ENCODE measurements around the gene LTBP1.
"Not testable (repeated sequence)": the region's sequence is repeated elsewhere in the genome, so short reads cannot be mapped to it uniquely, and the experiment has no call there.

The LTBP1 gene

DNA sequence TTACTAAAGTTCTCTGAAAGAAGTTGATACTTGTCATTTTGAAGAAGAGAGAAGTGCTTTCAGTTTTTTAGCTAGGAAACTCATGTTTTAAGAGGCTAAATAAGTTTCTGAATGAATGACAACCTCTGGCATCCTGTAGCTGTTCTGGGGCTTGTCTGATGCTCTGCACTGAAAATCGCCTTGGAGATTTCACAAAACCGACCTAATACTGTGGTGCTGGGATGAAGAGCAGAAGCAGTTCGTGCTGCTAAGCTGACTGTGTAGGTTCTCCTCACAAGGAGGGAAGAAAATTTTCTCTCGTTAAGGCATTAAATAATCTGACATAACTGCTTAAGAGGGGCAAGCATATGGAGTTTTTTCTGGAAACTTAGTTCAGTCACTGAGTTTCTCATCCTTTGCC lies 193.2 kb downstream of the LTBP1 start:
- DNase-seq (ENCODE audit: low spot score), result no peak

DNA sequence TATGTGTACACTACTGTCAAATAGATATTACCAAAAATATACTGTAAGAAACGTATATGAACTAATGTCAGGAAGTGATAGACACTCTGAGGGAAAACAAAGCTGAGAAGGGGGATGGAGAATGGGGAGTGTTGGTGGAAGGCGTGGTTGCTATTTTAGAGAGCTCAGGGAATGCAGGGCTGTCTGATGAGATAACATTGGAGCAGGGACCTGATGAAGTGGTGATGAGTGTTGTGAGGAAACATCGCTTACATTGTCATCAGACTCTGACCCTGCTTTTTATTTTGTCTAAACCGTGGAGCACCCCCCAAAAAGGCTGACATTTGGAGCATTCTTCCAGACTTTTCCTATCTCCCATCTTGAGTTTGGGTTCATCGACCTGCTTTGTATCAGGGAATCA lies 194.7 kb downstream of the LTBP1 start:
- no peak for DNase-seq (ENCODE audit: low spot score)

DNA sequence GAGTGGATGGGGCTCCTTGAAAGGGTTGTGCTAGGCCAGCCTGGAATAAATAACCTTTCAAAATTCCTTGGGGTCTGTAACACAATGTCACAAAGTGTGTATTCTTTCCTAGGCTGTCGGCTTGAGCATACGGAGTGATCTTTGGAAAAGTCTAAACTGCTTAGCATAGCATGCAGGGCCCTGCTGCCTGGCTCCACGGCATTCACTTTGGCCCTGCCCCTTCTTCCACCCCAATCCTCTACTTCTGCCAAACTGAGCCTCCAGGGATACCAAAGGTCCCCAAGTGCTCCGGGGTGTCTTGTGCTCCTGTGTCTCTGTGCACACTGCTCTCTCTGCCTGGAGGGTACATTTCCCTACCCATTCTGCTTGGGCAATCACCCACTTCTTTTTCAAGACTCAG lies 196.1 kb downstream of the LTBP1 start:
- peak; percentile 51 for DNase-seq (ENCODE audit: low spot score)

DNA sequence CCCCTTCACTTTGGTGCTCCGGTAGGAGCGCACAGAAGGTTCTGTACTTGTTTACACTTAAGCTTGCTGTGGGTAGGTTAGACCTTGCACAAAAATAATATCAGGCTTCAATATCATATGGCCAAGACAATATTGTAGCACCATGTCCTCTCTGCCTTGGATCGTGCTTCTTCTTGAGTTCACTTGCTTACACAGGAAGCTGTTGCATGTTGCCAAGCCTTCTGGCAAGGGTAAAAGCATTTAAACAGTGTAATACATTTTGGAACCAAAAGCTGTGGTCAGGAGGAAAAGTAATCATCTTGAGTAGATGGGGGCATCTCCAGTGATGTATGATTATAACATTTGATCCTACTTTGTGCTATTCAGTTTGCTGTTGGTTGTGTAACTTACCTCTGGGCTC lies 197.5 kb downstream of the LTBP1 start:
- no peak for DNase-seq (ENCODE audit: low spot score)

DNA sequence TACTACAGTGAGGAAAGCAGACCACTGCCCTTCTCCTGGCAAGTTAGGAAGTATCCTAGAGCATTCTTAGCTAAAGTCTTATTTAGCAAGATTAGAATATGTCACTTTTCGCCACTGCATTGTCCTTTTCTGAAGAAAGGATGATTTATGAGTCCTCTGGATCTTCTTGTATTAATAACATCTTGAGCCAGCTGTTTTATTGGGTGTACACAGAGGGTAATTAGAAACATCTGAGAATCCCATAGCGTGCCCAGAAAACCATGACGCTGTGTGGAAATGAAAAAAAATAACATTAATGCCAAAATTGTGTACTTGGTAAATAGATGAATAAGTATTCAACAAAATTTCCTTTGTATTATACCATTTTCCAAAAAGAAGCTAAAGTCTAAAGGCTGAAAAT lies 198.7 kb downstream of the LTBP1 start:
- no peak for DNase-seq (ENCODE audit: low spot score)

DNA sequence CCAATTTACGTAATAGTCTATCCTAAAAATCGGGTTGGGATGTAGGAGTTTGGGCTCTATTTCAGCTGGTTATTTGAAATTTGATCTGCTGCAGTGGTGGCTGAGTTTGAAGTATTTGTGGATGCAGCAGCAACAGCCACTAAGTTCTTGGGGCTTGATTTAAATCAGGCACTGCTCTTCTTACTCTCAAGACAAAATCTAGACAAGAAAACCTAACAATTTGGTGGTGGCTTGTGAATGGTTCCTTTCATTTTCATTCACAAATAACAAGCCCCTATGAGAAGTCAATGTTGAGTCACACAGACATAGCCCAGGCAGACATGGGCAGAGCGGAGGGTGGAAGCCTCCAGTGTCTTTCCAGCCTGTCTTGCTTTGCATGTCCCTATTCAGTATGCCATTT lies 199.3 kb downstream of the LTBP1 start:
- no peak for DNase-seq (ENCODE audit: low spot score)

DNA sequence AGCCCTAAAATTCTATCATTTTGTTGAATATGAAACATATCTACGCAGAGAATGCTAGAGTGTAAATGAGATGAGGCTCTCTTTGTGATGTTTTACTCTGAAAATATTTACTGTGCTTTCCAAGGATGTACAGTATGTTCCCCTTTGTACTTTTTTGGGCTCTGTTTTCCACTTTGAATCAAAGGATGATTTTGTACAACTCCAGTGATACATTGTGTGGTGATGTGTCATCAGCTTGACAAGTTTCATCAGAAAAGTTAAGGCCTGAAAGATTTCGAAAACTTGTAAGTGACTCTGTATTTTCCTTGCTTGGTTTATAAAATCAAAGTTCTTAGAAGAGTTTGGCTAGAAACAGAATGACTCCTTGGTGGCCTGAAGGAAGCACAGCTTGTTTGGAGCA lies 206.3 kb downstream of the LTBP1 start:
- DNase-seq (ENCODE audit: low spot score), result no peak

DNA sequence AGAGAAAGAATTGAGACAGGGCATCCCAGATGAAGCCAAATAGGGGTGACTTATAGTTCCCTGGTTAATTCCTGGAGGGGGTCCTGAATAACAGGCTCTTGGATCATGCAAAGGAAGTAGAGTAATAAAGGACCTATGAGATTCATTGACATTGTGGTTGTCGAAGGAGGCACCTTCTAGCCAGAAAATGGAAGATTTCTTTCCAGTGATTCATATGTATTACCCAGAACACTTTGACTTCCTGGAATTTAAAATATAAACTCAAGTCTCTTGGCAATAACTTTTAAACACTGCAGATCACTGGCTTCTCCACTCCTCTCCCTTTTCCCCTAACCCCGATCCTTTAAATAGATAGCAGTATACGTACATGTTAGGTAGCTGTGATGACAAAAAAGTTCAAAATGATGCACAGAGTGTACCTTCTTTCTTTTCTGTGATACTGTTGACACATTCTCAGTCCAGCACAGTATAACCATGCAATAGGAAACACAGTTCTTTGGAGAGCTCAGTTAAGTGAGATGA lies 211.8 kb downstream of the LTBP1 start:
- DNase-seq (ENCODE audit: low spot score), result no peak

DNA sequence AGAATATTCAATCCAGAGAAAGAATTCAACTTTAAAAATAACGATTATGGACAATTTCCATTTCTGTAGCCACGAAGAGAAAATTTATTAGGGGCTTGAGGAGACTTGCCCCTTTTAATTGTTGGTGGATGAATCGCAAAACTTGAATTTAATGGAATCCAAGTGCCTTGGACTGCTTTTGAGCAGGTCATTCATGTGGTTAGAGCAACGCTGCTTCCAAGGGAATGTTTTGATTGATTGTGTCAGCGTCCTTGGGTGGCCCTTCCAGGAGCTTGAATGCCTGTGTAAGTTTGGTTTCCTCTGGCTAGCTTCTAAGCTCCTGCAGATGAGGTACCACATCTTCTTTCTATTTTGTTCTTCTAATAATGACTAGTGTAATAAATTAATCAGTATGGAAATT lies 213.4 kb downstream of the LTBP1 start:
- no peak for DNase-seq (ENCODE audit: low spot score)

DNA sequence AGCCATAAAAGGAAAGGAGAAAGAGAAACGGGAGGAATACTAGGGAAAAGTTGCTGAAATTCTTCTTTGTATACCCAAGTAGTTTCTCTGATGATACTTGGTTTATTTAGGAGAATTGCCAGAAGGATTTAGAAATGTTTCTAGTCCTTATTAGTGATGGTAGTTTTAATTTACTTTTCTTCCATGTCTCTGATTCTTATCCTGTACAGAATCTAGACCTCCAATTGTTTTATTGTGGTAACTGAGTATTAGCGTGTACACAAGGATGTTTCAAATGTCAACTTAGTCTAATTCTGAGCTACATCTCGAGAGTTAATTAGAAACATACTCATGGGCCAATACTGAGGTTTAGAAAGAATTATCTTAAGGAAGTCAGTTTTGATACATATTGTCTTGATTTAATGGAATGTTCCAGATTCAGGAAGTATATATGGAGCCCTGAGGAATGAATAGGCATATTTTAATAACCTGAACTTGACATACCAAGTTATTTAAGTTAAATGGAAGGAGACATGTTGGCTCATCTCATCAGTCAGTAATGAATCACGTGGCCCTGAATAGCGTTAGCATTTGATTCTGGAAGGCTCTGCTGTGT lies 219.6 kb downstream of the LTBP1 start:
- no peak for DNase-seq (ENCODE audit: low spot score)

DNA sequence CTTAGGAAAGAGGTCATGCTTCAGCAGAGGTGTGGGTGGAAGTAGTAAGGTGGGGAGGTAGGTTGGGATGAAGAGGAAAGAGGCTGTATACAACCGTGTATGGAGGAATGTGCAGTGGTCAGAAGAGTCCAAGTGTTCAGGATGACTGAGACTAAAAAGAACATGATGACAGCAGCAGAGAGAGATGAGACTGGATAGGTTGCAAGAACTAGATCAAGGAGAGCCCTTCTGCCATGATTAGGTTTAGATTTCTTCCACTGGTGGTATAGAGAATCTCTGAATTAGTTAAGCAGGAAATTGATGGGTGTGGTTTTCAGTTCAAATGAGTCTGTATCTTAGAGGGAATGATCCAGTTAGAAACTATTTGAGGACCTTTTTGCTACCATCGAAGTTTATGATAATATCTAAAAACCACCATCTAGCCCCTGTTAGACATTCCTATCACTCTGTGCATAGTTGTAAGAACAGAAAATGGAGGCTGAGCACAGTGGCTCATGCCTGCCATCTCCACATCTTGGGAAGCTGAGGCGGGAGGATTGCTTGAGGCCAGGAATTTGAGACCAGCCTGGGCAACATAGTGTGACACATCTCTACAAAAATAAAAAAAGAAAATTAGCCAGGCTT lies 221.0 kb downstream of the LTBP1 start:
- DNase-seq (ENCODE audit: low spot score), result no peak

DNA sequence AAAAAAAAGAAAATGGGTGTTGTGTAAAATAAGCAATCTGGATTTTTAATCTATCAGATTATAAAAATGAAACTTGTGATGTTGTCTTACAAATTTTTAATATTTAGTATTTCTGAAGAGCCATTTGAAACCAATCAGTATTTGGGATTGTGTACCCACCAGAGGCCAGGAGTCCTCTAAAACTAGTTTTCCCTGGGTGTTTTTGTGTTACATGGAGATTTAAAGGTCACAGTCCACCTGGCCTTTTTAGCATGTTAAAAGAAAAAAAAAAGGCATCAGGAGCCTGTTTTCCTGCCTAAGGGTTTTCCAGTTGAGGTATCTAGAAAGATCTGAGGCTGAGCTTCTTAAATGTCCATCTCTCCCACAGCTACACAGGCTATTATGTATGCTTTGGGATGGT lies 221.7 kb downstream of the LTBP1 start:
- no peak for DNase-seq (ENCODE audit: low spot score)

DNA sequence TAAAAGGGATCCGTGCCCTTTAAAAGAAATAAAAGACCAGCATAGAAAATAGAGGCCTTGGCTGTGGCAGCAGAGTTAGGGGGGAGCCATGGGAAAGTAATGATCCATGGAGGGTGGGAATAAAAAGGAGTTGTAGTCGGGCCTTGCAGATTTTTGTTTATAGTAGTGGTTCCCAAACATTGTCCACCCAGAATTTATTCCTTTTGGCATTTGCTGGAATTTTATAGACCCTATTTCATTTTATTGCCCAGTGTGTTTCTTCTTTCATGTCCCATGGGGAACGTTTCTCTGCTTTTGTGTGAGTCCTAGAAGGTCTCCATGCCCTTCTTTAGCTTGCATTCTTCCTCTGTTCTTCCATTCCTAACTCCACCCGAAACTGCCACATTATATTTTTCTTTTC lies 222.2 kb downstream of the LTBP1 start:
- no peak for DNase-seq (ENCODE audit: low spot score)

DNA sequence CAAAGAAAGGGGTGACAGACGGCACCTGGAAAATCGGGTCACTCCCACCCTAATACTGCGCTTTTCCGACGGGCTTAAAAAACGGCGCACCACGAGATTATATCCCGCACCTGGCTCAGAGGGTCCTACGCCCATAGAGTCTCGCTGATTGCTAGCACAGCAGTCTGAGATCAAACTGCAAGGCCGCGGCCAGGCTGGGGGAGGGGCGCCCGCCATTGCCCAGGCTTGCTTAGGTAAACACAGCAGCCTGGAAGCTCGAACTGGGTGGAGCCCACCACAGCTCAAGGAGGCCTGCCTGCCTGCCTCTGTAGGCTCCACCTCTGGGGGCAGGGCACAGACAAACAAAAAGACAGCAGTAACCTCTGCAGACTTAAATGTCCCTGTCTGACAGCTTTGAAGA lies 223.5 kb downstream of the LTBP1 start:
- DNase-seq (ENCODE audit: low spot score), result not testable (repeated sequence)

DNA sequence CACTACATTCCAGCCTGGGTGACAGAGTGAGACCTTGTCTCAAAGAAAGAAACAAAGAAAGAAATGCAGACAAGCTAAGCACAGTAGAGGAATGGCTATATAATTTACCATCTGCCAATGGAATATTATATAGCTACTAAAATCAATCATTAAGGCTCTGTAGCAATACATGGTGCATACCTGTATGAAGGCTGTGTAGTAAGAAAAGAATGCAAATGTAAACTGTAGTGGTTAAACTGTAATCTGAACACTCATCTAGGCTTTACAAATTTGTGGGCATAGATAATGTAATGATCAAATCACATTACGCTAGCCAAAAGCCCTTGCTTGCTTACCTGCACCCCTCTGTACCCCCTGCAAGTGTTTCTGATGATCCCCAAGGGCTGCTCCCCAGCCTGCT lies 230.9 kb downstream of the LTBP1 start:
- DNase-seq (ENCODE audit: low spot score), result no peak

DNA sequence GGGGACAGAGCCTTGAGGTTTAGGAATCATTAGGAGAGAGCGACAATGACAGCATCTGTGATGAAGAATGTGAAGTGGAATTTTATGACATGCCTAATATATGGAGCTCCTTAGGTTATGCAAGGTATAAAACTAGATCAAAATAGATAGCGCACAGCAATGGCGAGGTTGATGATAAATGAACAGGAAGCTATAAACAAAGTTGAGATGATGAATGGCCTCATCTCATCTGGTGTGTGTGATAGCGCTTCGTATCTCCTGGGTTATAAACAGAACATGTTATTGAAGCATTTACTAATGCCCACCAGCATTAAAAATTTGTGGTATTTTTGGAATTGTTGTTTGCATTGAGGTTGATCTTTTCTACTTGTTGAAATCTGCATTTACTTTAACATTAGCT lies 231.5 kb downstream of the LTBP1 start:
- no peak for DNase-seq (ENCODE audit: low spot score)

DNA sequence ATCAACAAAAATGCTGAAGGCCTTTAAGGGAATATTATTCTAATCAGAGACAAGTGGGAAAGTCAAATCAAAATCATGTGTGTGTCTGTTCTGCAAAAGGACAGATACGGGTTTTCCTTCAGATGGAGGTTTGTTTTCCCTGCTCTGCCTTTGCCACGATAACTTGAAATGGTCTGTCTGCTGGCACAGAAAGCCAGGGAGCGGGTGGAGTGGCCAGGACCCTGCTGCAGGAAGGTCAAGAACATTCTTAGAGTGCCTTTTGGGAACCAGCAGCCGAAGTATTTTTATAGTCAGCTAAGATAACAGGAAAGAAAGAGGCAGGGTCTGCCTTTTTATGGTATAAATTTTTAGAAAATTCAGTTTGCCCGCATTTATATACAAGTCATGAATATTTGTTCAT lies 234.2 kb downstream of the LTBP1 start:
- DNase-seq (ENCODE audit: low spot score), result no peak

DNA sequence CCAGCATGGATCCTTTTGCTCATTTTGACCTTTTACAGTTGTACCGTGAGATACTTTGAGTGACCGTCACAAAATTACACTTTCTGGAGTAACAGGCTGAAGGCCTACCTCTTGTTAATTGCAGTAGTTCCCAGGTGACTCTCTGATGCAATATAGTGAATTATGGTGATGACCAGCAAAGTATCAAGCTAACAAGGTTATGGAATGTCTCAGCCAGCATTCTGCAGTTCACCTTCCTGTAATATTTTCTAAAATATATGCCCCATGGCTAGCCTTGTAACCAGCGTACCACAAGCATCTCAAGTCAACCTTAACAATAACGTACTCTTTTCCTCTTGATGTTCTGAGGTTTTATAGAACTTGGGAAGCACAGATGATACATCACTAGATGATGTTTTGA lies 234.7 kb downstream of the LTBP1 start:
- no peak for DNase-seq (ENCODE audit: low spot score)

DNA sequence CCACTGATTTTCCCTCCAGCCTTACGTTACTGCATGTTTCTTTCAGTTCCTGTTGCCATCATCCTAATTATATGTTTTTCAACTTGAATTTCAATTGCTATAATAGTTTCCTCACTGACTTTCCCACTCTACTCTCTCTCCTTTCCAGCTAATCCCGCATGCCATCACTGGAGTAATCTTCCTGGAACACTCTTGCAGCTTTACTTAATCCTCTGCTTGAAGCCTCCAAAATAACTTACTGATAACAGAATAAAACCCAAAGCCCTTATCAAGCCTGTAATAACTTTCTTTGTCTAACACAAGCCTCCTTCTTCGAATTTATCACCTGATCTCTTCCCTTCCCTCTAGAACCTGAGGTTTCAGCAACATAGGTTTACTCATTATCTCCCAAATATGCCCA lies 237.3 kb downstream of the LTBP1 start:
- DNase-seq (ENCODE audit: low spot score), result no peak

DNA sequence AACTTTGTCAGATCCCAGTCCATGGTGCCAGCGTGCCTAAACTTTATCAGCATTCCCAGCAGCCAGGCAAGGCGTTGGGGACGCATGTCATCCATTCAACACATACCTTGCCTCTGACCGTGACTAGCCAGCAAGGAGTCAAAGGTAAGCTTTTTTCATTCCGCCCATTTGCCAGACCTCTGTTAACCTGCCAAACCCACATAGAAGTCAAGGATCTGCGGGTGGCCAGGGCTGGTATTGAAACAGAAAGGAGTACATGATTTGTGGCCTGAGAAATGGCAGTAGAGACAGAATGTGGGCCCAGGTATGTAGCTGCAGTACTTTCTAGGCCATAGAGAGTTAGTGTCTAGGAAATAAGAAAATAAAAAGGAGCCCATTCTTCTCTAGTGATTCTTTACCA lies 240.2 kb downstream of the LTBP1 start:
- no peak for DNase-seq (ENCODE audit: low spot score)

DNA sequence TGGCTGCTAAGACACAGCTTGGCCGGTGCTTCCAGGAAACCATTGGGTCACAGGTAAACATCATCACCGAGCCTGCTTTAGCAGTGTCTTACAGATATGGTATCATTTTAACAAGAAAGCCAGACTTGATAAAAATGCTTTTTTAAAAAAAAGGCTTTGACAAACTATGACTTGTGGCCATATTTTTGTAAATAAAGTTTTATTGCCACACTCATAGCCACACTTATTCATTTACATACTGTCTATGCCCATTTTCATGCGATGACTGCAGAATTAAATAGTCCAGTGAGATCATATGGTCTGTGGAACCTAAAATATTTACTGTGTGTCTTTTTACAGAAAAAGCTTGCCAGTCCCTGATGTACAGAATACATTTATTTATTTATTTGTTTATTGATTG lies 242.0 kb downstream of the LTBP1 start:
- no peak for DNase-seq (ENCODE audit: low spot score)

DNA sequence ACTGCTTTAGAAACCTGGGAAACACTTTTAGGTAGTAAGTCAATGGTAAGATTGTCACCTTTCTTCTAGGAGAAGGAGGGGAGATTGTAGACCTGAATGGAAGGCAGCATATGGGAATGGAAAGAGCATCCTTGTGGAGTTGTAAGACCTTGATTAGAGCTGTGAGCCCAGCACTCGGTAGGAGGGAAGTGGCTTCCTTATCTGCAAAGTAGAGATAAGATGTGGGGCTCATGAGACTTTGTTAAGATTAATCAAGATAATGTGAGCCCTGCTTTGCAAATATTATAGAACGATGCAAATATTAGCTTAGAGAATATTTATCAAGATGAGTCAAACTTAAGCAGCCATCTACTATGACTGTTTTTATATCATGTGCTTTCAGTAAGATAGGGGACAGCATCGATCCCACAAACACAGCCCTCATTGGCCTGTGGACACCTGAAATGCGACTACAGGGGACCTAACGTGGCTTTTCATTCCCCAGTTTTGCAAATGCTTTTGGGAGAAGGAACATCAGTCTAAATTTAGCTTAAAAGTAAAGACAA lies 243.7 kb downstream of the LTBP1 start:
- DNase-seq (ENCODE audit: low spot score), result no peak

DNA sequence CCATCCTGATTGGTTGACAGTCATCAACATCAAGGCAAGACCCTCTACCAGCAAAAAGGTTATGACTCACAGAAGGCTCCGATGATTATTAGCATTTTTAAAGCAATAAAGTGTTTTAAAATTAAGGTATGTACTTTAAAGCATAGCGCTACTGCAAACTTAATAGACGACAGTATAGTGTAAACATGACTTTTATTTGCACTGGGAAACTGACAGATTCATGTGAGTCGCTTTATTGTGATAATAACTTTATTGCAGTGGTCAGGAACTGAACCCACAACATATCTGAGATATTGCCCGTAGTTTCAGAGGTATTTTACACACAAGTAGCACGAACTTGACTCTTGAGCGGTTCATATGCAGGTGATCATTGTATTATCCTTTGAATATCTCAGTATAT lies 249.1 kb downstream of the LTBP1 start:
- DNase-seq (ENCODE audit: low spot score), result no peak

DNA sequence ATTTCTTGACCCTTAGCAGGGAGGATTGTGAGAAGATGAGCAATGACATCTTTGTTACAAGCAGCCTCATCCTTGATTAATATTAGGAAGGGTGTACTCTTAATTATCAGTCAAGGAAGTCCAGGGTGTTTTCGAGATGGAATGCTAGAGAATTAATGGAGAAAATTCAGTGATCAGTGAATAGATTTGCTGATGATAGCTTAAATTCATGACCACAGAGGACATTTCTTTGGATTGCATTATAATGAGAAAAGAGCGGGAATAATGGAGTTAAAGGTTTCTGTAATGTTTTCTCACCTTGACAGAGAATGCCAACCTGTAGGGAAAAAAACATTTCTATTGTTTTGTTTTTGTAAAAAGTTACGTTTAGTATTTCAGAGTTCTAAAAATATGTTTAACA lies 249.9 kb downstream of the LTBP1 start:
- DNase-seq (ENCODE audit: low spot score), result no peak

Data from Ammon's horn (tissue), 1 donor.